ENCODE measurements around the gene PDK4.
"Not testable (repeated sequence)": the region's sequence is repeated elsewhere in the genome, so short reads cannot be mapped to it uniquely, and the experiment has no call there.

The PDK4 gene

GRCh38 chr7:95560674-95561073 lies 35.6 kb downstream of the PDK4 start:
- Mint-ChIP-seq H3K4me1 (no peaks in the 10 kb centered on the region), H3K4me3 (no peak overlapping the region), H3K36me3 (no peaks in the 10 kb centered on the region), H3K9me3 (no peaks in the 10 kb centered on the region), H3K27me3 (peaks cover 7% of the 10 kb centered on the region), H3K27ac (no peak overlapping the region)
- no peak for DNase-seq
- CTCF ChIA-PET: no interaction called here

DNA sequence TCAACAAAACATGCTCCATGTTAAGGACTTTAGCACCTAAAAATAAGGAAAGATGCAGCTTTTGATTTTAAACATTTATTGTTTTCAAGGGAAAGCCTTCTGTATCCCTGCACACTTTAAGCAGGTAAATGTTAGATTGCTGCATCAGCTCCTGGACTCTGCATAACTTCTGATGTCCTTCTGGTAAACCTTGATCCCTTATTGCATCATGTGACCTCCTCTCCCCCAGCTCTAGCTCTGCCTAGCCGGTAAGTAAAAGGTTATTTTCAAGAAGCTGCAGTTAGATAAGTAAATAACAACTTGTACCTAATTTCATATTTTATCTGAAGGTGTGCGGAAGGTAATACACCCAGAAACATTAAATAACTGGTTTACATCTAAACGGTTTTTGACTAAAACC lies 37.5 kb downstream of the PDK4 start:
- Mint-ChIP-seq H3K36me3 (no peaks in the 10 kb centered on the region), H3K4me1 (no peaks in the 10 kb centered on the region), H3K4me3 (no peak overlapping the region), H3K27me3 (peaks cover 7% of the 10 kb centered on the region), H3K27ac (no peak overlapping the region), H3K9me3 (no peaks in the 10 kb centered on the region)
- CTCF ChIA-PET: interaction anchor here (0.8 kb wide), 1 partner anchor 48 kb away, joined by 3 read pairs; no protein-coding TSS in a partner anchor
- no peak for DNase-seq

DNA sequence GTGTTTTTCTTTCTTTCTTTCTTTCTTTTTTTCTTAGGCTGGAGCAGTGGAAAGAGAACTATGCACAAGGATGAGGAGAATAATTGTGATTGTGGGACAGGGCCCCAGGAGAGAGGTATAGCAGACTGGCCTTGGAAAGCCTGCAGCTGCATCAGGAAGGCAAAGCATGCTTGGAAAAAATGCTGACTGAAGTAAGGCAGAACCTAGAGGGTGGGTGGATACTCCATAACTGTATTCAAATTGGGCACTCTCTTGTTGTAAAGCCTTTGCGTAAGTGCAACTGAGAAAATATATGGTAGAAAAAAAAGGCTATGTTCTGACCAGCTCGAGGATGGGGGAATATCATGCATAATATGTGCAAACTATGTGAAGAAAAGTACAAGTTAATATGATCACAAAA lies 39.5 kb downstream of the PDK4 start:
- H3K36me3 Mint-ChIP-seq: no peaks in the 10 kb centered on the region
- CTCF ChIA-PET: no interaction called here
- no peak overlapping the region for H3K4me3 Mint-ChIP-seq

GRCh38 chr7:95553939-95554338 lies 42.4 kb downstream of the PDK4 start:
- no peaks in the 10 kb centered on the region for H3K4me1 Mint-ChIP-seq
- H3K27me3 Mint-ChIP-seq: peaks cover 7% of the 10 kb centered on the region
- no peaks in the 10 kb centered on the region for H3K36me3 Mint-ChIP-seq
- no peak overlapping the region for H3K4me3 Mint-ChIP-seq
- H3K9me3 Mint-ChIP-seq: no peaks in the 10 kb centered on the region
- DNase-seq: no peak
- CTCF ChIA-PET: no interaction called here
- H3K27ac Mint-ChIP-seq: no peak overlapping the region

More for the DNA sequence above, 39.5 kb downstream of the PDK4 start:
- Mint-ChIP-seq H3K27me3 (peaks cover 7% of the 10 kb centered on the region), H3K9me3 (no peaks in the 10 kb centered on the region), H3K4me1 (no peaks in the 10 kb centered on the region), H3K27ac (no peak overlapping the region)
- DNase-seq: no peak

DNA sequence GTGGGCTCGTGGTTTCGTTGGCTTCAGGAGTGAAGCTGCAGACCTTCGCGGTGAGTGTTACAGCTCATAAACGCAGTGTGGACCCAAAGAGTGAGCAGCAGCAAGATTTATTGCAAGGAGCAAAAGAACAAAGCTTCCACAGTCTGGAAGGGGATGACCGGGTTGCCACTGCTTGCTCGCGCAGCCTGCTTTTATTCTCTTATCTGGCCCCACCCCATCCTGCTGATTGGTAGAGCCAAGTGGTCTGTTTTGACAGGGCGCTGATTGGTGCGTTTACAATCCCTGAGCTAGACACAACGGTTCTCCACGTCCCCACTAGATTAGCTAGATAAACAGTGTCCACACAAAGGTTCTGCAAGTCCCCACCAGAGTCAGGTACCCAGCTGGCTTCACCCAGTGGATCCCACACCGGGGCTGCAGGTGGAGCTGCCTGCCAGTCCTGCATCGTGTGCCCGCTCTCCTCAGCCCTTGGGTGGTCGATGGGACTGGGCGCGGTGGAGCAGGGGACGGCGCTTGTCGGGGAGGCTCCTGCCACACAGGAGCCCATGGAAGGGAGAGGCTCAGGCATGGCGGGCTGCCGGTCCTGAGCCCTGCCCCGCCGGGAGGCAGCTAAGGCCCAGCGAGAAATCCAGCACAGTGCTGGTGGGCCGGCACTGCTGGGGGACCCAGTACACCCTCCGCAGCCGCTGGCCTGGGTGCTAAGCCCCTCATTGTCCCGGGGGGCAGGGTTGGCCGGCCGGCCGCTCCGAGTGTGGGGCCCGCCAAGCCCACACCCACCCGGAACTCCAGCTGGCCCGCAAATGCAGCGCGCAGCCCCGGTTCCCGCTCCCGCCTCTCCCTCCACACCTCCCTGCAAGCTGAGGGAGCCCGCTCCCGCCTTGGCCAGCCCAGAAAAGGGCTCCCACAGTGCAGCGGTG lies 44.0 kb downstream of the PDK4 start:
- H3K9me3 Mint-ChIP-seq, DNase-seq, H3K4me3 Mint-ChIP-seq, H3K27ac Mint-ChIP-seq, H3K4me1 Mint-ChIP-seq, H3K36me3 Mint-ChIP-seq, CTCF ChIA-PET, H3K27me3 Mint-ChIP-seq: not testable (repeated sequence)

DNA sequence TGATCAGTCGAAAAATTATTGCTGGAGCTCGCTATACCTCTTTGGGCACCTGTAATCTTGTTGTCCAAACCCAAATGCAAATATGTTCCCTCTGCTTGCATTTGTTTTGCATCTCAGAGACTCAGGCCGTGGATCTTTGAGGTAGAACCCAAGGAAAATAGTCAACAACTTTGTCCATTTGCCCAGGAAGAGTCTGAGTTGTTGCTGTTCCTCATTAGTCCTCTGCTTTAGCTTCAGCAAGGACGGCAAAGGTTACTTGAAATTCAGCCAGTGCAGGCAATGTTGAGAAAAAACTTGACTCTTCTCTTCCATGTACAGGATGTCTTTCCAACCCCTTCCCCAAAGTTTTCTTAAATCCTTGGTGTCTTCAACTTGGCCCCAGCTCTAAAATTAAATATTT lies 45.8 kb downstream of the PDK4 start:
- Mint-ChIP-seq H3K4me3 (no peak overlapping the region), H3K27ac (no peak overlapping the region), H3K9me3 (no peaks in the 10 kb centered on the region), H3K27me3 (no peaks in the 10 kb centered on the region), H3K4me1 (no peaks in the 10 kb centered on the region), H3K36me3 (no peaks in the 10 kb centered on the region)
- CTCF ChIA-PET: no interaction called here
- DNase-seq: no peak

- H3K27me3 Mint-ChIP-seq: no peaks in the 10 kb centered on the region
- no peak overlapping the region for H3K27ac Mint-ChIP-seq
- DNase-seq: no peak
- H3K4me3 Mint-ChIP-seq: no peak overlapping the region
- CTCF ChIA-PET: no interaction called here
- no peaks in the 10 kb centered on the region for H3K4me1 Mint-ChIP-seq
- no peaks in the 10 kb centered on the region for H3K9me3 Mint-ChIP-seq
- no peaks in the 10 kb centered on the region for H3K36me3 Mint-ChIP-seq
Observed at GRCh38 chr7:95549818-95550529, 46.3 kb downstream of the PDK4 start.

DNA sequence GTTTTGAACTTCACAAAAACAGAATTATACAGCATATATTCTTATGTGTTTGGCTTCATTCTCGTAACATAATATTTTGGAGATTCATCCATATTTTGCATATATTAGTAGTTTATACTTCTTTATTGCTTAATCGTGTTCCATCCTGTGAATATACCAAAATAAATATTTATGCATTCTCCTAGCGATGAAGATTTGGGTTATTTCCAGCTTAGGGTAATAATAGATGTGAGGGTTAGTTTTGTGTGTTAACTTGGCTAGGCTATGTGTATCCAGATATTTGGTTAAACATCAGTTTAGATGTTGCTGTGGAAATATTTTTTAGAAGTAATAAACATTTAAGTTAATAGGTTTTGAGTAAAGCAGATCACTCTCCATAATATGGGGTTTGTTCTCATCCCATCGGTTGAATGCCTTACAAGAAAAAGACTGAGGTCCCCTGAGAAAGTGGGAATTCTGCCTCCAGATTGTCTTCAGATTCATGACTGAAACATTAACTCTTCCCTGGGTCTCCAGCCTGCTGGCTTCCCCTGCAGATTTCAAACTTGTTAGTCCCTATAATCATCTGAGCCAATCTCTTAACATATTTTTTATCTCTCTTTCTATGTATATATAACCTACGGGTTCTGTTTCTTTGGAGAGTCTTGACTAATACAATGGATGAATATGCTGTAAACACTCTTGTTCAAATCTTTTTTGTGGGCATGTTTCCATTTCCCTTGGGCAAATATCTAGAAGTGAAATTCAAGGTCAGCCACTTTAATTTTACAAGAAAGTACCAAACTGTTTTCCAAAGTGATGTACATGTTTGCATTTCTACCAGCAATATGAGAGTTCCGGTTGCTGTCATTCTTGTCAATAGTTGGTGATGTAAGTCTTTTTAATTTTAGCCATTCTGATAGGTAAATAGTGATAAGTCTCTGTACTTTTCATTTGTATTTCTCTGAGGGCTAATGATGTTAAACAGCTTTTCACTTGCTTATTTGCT lies 48.7 kb downstream of the PDK4 start:
- no peak overlapping the region for H3K27ac Mint-ChIP-seq
- DNase-seq: no peak
- no peak overlapping the region for H3K4me3 Mint-ChIP-seq
- CTCF ChIA-PET: no interaction called here
- no peaks in the 10 kb centered on the region for H3K9me3 Mint-ChIP-seq
- H3K4me1 Mint-ChIP-seq: no peaks in the 10 kb centered on the region
- H3K36me3 Mint-ChIP-seq: no peaks in the 10 kb centered on the region
- H3K27me3 Mint-ChIP-seq: no peaks in the 10 kb centered on the region

DNA sequence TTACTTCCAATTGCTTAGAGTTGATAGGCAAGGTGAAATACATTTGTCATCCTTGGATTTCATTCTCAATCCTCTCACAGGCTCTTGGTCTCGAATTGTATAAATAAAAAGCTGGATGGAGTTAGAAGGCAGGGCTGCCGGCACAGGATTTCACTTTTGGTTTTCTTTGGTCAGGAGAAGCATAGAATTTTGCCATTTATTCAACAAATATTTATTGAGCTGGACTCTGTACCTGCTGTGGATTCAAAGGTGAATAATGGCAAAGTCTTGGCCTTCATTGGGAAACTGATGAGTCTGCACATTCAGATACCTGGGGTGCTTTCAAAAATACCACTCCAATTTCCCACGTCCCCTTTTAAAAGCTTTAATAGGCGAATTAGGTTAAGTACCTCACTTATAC lies 49.7 kb downstream of the PDK4 start:
- H3K27ac Mint-ChIP-seq: no peak overlapping the region
- H3K4me3 Mint-ChIP-seq: no peak overlapping the region
- H3K9me3 Mint-ChIP-seq: no peaks in the 10 kb centered on the region
- no peaks in the 10 kb centered on the region for H3K27me3 Mint-ChIP-seq
- CTCF ChIA-PET: no interaction called here
- no peaks in the 10 kb centered on the region for H3K36me3 Mint-ChIP-seq
- H3K4me1 Mint-ChIP-seq: no peaks in the 10 kb centered on the region
- no peak for DNase-seq

DNA sequence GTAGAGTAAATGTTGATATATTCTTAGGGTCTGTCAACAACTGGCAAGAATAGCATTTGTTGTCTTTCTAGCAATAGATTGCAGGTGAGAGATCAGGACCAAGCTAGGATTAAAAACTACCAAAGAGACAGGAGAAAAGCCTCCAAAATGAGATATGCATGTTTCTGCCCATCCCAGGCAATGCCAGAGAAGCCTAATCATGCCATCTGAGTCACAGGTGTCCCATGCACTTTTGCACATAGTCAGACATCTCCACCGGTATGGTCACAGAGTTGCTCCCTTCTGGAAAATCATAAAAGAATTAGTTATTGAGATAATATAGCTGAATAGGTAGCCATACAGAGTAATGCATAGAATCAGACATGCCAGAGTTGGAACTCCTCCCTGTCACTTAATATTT lies 50.6 kb downstream of the PDK4 start:
- Mint-ChIP-seq H3K9me3 (no peaks in the 10 kb centered on the region), H3K4me3 (no peak overlapping the region), H3K27me3 (no peaks in the 10 kb centered on the region), H3K36me3 (no peaks in the 10 kb centered on the region), H3K27ac (no peak overlapping the region), H3K4me1 (no peaks in the 10 kb centered on the region)
- CTCF ChIA-PET: interaction anchor here (0.6 kb wide), 1 partner anchor 280 kb away, joined by 3 read pairs; no protein-coding TSS in a partner anchor
- no peak for DNase-seq

DNA sequence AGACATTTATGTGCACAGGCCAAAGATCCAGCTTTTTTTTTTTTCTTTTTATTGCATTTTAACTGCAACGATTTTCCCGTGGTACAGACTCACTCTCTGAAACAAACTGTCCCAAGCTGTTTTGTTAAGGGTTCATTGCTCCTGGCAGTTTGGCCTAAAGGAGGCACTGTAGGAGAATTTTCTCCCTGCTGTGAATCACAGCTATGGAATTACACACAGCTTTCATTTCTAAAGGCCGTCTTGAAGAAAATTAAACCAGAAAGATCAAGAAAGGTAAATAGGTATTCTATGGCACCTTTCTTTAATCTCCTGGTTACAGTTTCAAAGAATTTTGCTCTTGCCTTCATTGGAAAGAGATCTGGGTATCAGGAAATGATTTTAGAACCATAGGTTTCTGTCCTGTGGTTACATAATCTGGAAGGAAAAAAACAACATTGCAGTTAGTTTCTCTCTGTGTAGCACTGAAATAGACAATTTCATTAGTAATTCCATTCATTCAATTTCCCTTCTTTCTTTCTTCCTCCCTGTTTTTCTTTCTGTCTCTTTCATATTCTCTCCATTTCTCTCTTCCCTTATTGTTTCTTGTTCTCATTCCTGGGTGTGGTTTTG lies 51.2 kb downstream of the PDK4 start:
- H3K9me3 Mint-ChIP-seq: no peaks in the 10 kb centered on the region

DNA sequence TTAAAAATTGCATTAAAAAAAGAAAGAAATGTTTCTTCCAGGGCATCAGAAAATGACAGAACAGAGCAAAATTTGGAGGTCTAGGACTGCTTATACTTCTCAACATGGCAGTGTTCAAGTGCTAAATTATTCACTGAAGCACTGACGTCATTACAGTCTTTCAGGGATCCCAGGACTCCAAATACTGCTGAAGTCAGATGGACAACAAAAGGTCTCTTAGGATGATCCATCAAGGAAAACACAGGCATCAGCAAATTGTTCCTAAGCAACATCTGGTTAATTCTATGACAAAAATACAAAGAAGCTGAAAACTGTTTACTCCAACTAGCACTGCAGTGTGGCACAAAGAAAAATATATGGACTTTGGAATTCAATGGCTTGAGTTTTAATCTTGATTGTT lies 52.1 kb downstream of the PDK4 start:
- Mint-ChIP-seq H3K27ac (no peak overlapping the region), H3K36me3 (no peaks in the 10 kb centered on the region), H3K4me3 (no peak overlapping the region), H3K9me3 (no peaks in the 10 kb centered on the region), H3K27me3 (no peaks in the 10 kb centered on the region), H3K4me1 (no peaks in the 10 kb centered on the region)
- CTCF ChIA-PET: interaction anchor here (1.3 to 1.6 kb wide), 2 partner anchors 16 to 146 kb away, joined by 3 to 5 read pairs; no protein-coding TSS in a partner anchor
- DNase-seq: no peak

More for the DNA sequence above, 51.2 kb downstream of the PDK4 start:
- CTCF ChIA-PET: interaction anchor here (1.3 to 1.6 kb wide), 2 partner anchors 17 to 145 kb away, joined by 3 to 5 read pairs; no protein-coding TSS in a partner anchor
- no peak overlapping the region for H3K27ac Mint-ChIP-seq
- no peak overlapping the region for H3K4me3 Mint-ChIP-seq
- no peaks in the 10 kb centered on the region for H3K27me3 Mint-ChIP-seq
- no peak for DNase-seq
- no peaks in the 10 kb centered on the region for H3K36me3 Mint-ChIP-seq
- H3K4me1 Mint-ChIP-seq: no peaks in the 10 kb centered on the region

DNA sequence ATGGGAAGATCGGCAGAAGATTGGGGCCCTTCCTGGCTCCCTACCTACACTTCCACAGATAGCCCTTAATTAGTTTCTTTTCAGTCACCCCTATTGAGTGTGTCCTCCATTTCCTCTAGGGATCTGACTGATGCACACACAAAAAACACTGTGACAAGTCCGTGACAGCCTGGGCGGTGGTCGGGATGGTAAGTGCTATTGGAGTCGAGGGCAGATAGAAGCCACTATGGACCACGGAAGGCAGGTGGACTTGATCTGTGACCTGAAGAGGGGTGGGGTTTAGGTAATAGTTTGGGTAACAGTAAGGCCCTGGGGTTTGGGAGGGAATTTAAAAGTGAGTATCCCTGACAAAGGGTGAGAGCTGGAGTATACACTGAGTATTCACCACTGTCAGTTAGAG lies 53.0 kb downstream of the PDK4 start:
- H3K4me3 Mint-ChIP-seq: no peak overlapping the region

DNA sequence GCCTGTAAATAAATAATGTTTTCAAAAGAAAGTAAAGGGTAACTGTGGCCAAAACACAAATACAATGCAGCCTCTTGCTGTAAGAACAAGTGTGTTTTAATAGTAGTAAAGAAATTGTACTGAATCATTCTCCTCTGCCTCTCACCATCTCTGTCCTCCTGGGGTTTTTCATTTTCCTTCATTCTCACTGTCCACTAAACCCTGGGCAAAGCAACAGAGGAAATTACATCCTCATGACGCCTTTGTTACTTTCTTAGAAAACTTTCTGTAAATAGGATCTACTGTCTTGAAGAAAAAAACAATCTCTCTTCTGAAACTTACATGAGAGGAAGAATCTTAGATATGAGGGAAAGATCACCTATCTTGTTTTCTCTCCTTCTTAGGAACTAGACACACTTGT lies 56.0 kb downstream of the PDK4 start:
- CTCF ChIA-PET: no interaction called here
- DNase-seq: no peak
- Mint-ChIP-seq H3K27ac (no peak overlapping the region), H3K4me3 (no peak overlapping the region), H3K36me3 (no peaks in the 10 kb centered on the region), H3K9me3 (no peaks in the 10 kb centered on the region), H3K4me1 (no peaks in the 10 kb centered on the region), H3K27me3 (no peaks in the 10 kb centered on the region)

More for the DNA sequence above, 53.0 kb downstream of the PDK4 start:
- CTCF ChIA-PET: no interaction called here
- DNase-seq: no peak
- Mint-ChIP-seq H3K27me3 (no peaks in the 10 kb centered on the region), H3K9me3 (no peaks in the 10 kb centered on the region), H3K36me3 (no peaks in the 10 kb centered on the region), H3K27ac (no peak overlapping the region), H3K4me1 (no peaks in the 10 kb centered on the region)
